GM12892 (cell line): Measurements from ENCODE around the gene STARD13.

Experiments used
- POLR2A ChIP-seq: IDR thresholded peaks from 2 replicates; pipeline ENCODE4 v1.6.1; 2011; ENCODE audit warnings: low read depth, low read length, control low read depth
- POLR2AphosphoS5 ChIP-seq: IDR thresholded peaks from 2 replicates; pipeline ENCODE4 v1.6.1; 2011; ENCODE audit warnings: low read depth, low read length, control low read depth
- TAF1 ChIP-seq: IDR thresholded peaks from 2 replicates; pipeline ENCODE4 v1.6.1; 2011; ENCODE audit warnings: low read depth, mild to moderate bottlenecking, control low read depth, low read length, borderline replicate concordance

DNA sequence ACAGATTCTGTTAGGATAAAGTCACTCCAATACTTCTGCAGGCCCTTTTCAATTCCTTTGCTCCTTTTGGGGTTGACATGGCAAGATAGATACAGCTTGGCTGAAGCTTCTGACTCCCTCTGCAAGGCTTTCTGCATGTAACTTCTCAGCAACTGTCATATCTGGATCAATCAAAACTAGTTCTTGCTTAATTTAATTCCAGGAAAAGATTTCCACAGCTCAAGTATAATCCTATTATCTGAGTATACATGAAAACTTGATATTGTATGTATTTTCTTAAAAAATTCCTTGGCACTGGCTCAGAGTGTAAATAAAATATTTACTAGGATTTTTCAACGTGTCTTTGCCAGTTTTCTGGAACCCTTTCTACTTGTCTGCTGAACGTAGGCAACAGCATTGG lies 109.6 kb downstream of the STARD13 start:
- TF ChIP-seq POLR2A, result no peak
- no peak for TF ChIP-seq POLR2AphosphoS5
- TF ChIP-seq TAF1, result no peak
